HepG2 (cell line): ENCODE data around the gene CISD2. TPM values are rescaled to one million over a fixed set of nuclear protein-coding genes. Genes with fewer than 3 reads are reported as not detected.

ENCODE experiments used
- GATAD2A ChIP-seq: IDR thresholded peaks from 2 replicates; pipeline ENCODE4 v1.6.1; 2016
- KAT8 ChIP-seq: IDR thresholded peaks from 2 replicates; pipeline ENCODE4 v1.6.1; 2016; ENCODE audit warnings: missing genetic modification reagents, missing compliant biosample characterization
- KLF15 ChIP-seq: sonication (generic); formaldehyde crosslinking; IDR thresholded peaks from 2 replicates; pipeline ENCODE4 v1.8.1; 2023; ENCODE audit warnings: borderline replicate concordance, mild to moderate bottlenecking, inconsistent platforms, missing genetic modification reagents, mixed read lengths
- NCOA1 ChIP-seq: sonication (generic); formaldehyde crosslinking; IDR thresholded peaks from 2 replicates; pipeline ENCODE4 v1.9.0; 2021; ENCODE audit warnings: missing genetic modification reagents
- POGZ ChIP-seq: sonication (generic); formaldehyde crosslinking; IDR thresholded peaks from 2 replicates; pipeline ENCODE4 v1.4.0; 2020; ENCODE audit warnings: mild to moderate bottlenecking, missing genetic modification reagents
- REL ChIP-seq: sonication (generic); formaldehyde crosslinking; conservative IDR thresholded peaks from 2 replicates; pipeline ENCODE4 v1.8.0; 2022; ENCODE audit warnings: mild to moderate bottlenecking, missing genetic modification reagents, moderate library complexity
- SMAD1 ChIP-seq: sonication (generic); formaldehyde crosslinking; IDR thresholded peaks from 2 replicates; pipeline ENCODE4 v1.4.0; 2020; ENCODE audit warnings: missing genetic modification reagents, low read depth, mild to moderate bottlenecking, borderline replicate concordance
- SRSF9 ChIP-seq: fragments of 200-400 bp; formaldehyde crosslinking; IDR thresholded peaks from 2 replicates; pipeline ENCODE4 v1.6.1; 2018; ENCODE audit warnings: borderline replicate concordance, mild to moderate bottlenecking, low read depth, low read length; ENCODE audit not compliant: insufficient read depth, poor library complexity, severe bottlenecking
- TBX3 ChIP-seq: fragments of 450-650 bp; IDR thresholded peaks from 2 replicates; pipeline ENCODE4 v1.6.1; 2017; ENCODE audit warnings: antibody characterized with exemption, mild to moderate bottlenecking, inconsistent platforms, borderline replicate concordance
- TOPORS ChIP-seq: sonication (generic); formaldehyde crosslinking; IDR thresholded peaks from 2 replicates; pipeline ENCODE4 v1.8.0; 2023; ENCODE audit warnings: mild to moderate bottlenecking, missing genetic modification reagents
- XRCC5 ChIP-seq: fragments of 200-400 bp; formaldehyde crosslinking; optimal IDR thresholded peaks from 2 replicates; pipeline ENCODE3; 2017; ENCODE audit warnings: mild to moderate bottlenecking, low read length
- ZNF263 ChIP-seq: sonication (generic); formaldehyde crosslinking; IDR thresholded peaks from 2 replicates; pipeline ENCODE4 v1.4.0; 2020; ENCODE audit warnings: missing genetic modification reagents
- ZNF552 ChIP-seq: sonication (generic); formaldehyde crosslinking; IDR thresholded peaks from 2 replicates; pipeline ENCODE4 v1.9.0; 2022; ENCODE audit warnings: missing genetic modification reagents, mild to moderate bottlenecking, borderline replicate concordance
- ZNF670 ChIP-seq: sonication (generic); formaldehyde crosslinking; IDR thresholded peaks from 2 replicates; pipeline ENCODE4 v1.8.0; 2022; ENCODE audit warnings: mild to moderate bottlenecking, missing genetic modification reagents, borderline replicate concordance
- ZNF672 ChIP-seq: sonication (generic); formaldehyde crosslinking; IDR thresholded peaks from 2 replicates; pipeline ENCODE4 v1.8.1; 2022; ENCODE audit warnings: missing genetic modification reagents
- ZNF782 ChIP-seq: sonication (generic); formaldehyde crosslinking; IDR thresholded peaks from 2 replicates; pipeline ENCODE4 v1.4.0; 2020; ENCODE audit warnings: missing genetic modification reagents, mild to moderate bottlenecking, borderline replicate concordance
- polyA plus RNA-seq, 8 experiments: library from polyadenylated mRNA; depleted of rRNA in 3 of 8; stranded (reverse) in 7 of 8; unstranded in 1 of 8; fragments of >200 nt; fragmentation: Illumina TruSeq in 4 of 8; extraction: Trizol in 4 of 8; gene quantifications; 2 replicates each; pipeline versions ENCODE4 v1.2.1 to v1.2.3, GENCODE V29; 2011 to 2016; ENCODE audit warnings: low read depth in 4 of 8, missing spikeins in 1 of 8, mixed read lengths in 1 of 8; ENCODE audit not compliant: insufficient read depth in 1 of 8
- total RNA-seq, 5 experiments: library from RNA; depleted of rRNA; stranded (reverse); fragments of >200 nt; fragmentation: Illumina TruSeq; extraction: Trizol; gene quantifications; 2 replicates each; pipeline ENCODE4 v1.2.3, GENCODE V29; 2016; ENCODE audit warnings: low read depth in 1 of 5
- TF ChIP-seq, protein P1 (sequence below): sonication (generic); formaldehyde crosslinking; IDR thresholded peaks from 2 replicates; pipeline ENCODE4 v1.4.0; 2020; ENCODE audit warnings: mild to moderate bottlenecking, missing genetic modification reagents
- TF ChIP-seq, protein P2 (sequence below): IDR thresholded peaks from 2 replicates; pipeline ENCODE4 v1.6.1; 2016
- TF ChIP-seq, protein P3 (sequence below): sonication (generic); formaldehyde crosslinking; IDR thresholded peaks from 2 replicates; pipeline ENCODE4 v1.9.0; 2022; ENCODE audit warnings: missing genetic modification reagents, mild to moderate bottlenecking, borderline replicate concordance
- TF ChIP-seq, protein P4 (sequence below): sonication (generic); formaldehyde crosslinking; IDR thresholded peaks from 2 replicates; pipeline ENCODE4 v1.4.0; 2020; ENCODE audit warnings: missing genetic modification reagents

Gene CISD2
- total and polyA plus RNA-seq, 2 of the 13 experiments (the other 11 are each of a cell fraction or from before 2014, with no cell fraction given): 24.5 to 37.7 TPM

DNA sequence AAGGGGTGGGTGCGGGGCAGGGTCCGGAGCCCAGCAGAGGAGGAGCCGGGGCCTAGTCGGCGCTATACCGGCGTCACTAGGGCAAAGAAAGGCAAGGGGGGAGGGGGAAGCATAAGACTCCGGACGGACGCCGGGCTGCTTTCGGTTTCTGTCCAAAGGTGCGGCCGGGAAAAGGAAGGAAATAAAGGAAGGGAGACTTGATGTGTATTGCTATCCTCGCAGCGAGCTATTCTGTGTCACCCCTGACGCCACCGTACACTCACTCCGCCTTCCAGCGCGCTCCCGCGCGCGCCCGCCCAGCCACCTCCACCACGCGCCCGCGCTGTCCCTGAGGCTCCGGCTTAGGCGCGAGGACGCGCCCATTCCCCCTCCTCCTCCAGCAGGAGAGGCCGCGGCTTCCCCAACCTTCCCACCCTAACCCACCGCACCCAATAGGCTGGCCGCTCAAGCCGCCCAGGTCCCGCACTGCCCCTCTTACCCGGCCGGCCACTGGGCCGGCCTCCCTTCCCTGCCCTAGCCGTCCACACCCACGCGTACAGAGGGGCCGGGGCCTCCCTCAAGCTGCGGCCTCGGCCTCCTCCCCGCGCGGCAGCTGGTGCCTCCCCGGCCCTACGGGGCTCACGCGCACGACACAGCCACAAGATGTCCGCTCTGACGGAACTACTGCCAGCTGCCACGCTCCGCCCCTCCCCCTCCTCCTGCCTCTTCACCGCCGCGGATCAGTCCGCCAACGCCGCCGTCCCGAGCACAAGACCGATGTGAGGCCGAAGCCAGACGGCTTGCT, 41.7 kb upstream of the CISD2 start, which contains the start of gene UBE2D3 (continued):
- TF ChIP-seq KAT8 (CRISPR knock-in tag): 0 out of 2 replicates have a peak, but pooled peaks have one; percentile 26
- TF ChIP-seq, protein P1, sequence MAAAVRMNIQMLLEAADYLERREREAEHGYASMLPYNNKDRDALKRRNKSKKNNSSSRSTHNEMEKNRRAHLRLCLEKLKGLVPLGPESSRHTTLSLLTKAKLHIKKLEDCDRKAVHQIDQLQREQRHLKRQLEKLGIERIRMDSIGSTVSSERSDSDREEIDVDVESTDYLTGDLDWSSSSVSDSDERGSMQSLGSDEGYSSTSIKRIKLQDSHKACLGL: peak; percentile 38; the same call in 1 of the 2 replicates
- TF ChIP-seq TOPORS: peak; percentile 41
- peak; percentile 92; the same call in 1 of the 2 replicates for TF ChIP-seq ZNF670 (CRISPR knock-in tag)
- TF ChIP-seq, protein P2, sequence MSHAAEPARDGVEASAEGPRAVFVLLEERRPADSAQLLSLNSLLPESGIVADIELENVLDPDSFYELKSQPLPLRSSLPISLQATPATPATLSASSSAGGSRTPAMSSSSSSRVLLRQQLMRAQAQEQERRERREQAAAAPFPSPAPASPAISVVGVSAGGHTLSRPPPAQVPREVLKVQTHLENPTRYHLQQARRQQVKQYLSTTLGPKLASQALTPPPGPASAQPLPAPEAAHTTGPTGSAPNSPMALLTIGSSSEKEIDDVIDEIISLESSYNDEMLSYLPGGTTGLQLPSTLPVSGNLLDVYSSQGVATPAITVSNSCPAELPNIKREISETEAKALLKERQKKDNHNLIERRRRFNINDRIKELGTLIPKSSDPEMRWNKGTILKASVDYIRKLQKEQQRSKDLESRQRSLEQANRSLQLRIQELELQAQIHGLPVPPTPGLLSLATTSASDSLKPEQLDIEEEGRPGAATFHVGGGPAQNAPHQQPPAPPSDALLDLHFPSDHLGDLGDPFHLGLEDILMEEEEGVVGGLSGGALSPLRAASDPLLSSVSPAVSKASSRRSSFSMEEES (CRISPR knock-in tag): peak; percentile 74
- TF ChIP-seq KLF15 (CRISPR knock-in tag): no peak; the same call in 1 of the 2 replicates
- TF ChIP-seq SRSF9: no peak
- peak; percentile 36 for TF ChIP-seq XRCC5
- TF ChIP-seq REL (CRISPR knock-in tag): peak; percentile 79; the same call in 1 of the 2 replicates
- TF ChIP-seq, protein P3, sequence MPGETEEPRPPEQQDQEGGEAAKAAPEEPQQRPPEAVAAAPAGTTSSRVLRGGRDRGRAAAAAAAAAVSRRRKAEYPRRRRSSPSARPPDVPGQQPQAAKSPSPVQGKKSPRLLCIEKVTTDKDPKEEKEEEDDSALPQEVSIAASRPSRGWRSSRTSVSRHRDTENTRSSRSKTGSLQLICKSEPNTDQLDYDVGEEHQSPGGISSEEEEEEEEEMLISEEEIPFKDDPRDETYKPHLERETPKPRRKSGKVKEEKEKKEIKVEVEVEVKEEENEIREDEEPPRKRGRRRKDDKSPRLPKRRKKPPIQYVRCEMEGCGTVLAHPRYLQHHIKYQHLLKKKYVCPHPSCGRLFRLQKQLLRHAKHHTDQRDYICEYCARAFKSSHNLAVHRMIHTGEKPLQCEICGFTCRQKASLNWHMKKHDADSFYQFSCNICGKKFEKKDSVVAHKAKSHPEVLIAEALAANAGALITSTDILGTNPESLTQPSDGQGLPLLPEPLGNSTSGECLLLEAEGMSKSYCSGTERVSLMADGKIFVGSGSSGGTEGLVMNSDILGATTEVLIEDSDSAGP (CRISPR knock-in tag): peak; percentile 68
- TF ChIP-seq POGZ (CRISPR knock-in tag): peak; percentile 55; the same call in 1 of the 2 replicates
- TF ChIP-seq SMAD1 (CRISPR knock-in tag): 0 out of 2 replicates have a peak, but pooled peaks have one; percentile 47
- TF ChIP-seq ZNF263: peak; percentile 60; the same call in 1 of the 2 replicates
- peak; percentile 87; the same call in 1 of the 2 replicates for TF ChIP-seq ZNF672
- TF ChIP-seq NCOA1 (CRISPR knock-in tag): peak; percentile 95
- peak; percentile 54; the same call in 1 of the 2 replicates for TF ChIP-seq ZNF782
- TF ChIP-seq TBX3: 0 out of 2 replicates have a peak, but pooled peaks have one; percentile 19
- TF ChIP-seq ZNF552: peak; percentile 89; the same call in 1 of the 2 replicates
- TF ChIP-seq, protein P4, sequence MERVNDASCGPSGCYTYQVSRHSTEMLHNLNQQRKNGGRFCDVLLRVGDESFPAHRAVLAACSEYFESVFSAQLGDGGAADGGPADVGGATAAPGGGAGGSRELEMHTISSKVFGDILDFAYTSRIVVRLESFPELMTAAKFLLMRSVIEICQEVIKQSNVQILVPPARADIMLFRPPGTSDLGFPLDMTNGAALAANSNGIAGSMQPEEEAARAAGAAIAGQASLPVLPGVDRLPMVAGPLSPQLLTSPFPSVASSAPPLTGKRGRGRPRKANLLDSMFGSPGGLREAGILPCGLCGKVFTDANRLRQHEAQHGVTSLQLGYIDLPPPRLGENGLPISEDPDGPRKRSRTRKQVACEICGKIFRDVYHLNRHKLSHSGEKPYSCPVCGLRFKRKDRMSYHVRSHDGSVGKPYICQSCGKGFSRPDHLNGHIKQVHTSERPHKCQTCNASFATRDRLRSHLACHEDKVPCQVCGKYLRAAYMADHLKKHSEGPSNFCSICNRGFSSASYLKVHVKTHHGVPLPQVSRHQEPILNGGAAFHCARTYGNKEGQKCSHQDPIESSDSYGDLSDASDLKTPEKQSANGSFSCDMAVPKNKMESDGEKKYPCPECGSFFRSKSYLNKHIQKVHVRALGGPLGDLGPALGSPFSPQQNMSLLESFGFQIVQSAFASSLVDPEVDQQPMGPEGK (CRISPR knock-in tag): peak; percentile 75
- peak; percentile 8; the same call in 1 of the 2 replicates for TF ChIP-seq GATAD2A (CRISPR knock-in tag)
